HepG2 (cell line): ENCODE measurements around the gene ITPRIPL1. TPM values are rescaled to one million over a fixed set of nuclear protein-coding genes. Genes with fewer than 3 reads are reported as not detected.

Source experiments
- FOXA1 ChIP-seq, 2 experiments: fragments of 450-650 bp in 1 of 2; sonication (generic) in 1 of 2; formaldehyde crosslinking in 1 of 2; IDR thresholded peaks; 2 replicates each; pipeline versions ENCODE4 v1.4.0 to v1.6.1; 2016 to 2020; ENCODE audit warnings: missing genetic modification reagents in 1 of 2
- HES4 ChIP-seq: sonication (generic); formaldehyde crosslinking; IDR thresholded peaks from 2 replicates; pipeline ENCODE4 v1.9.0; 2021; ENCODE audit warnings: mild to moderate bottlenecking, missing genetic modification reagents, borderline replicate concordance
- HNRNPL ChIP-seq: fragments of 200-400 bp; formaldehyde crosslinking; IDR thresholded peaks from 2 replicates; pipeline ENCODE4 v1.6.1; 2017; ENCODE audit warnings: mild to moderate bottlenecking, low read depth, low read length
- KLF15 ChIP-seq: sonication (generic); formaldehyde crosslinking; IDR thresholded peaks from 2 replicates; pipeline ENCODE4 v1.8.1; 2023; ENCODE audit warnings: borderline replicate concordance, mild to moderate bottlenecking, inconsistent platforms, missing genetic modification reagents, mixed read lengths
- KLF9 ChIP-seq: IDR thresholded peaks from 2 replicates; pipeline ENCODE4 v1.6.1; 2016; ENCODE audit warnings: low read depth
- NPAS2 ChIP-seq: sonication (generic); formaldehyde crosslinking; IDR thresholded peaks from 2 replicates; pipeline ENCODE4 v1.8.0; 2022; ENCODE audit warnings: mild to moderate bottlenecking, missing genetic modification reagents, borderline replicate concordance
- PHF5A ChIP-seq: IDR thresholded peaks from one replicate; pipeline ENCODE4 v1.6.1; 2018; ENCODE audit warnings: low read depth, missing genetic modification reagents; ENCODE audit not compliant: unreplicated experiment
- POLR2G ChIP-seq: fragments of 200-400 bp; formaldehyde crosslinking; IDR thresholded peaks from 2 replicates; pipeline ENCODE4 v1.6.1; 2018; ENCODE audit warnings: mild to moderate bottlenecking, low read depth, low read length, moderate library complexity
- SUZ12 ChIP-seq: fragments of 150-350 bp; IDR thresholded peaks from 2 replicates; pipeline ENCODE4 v1.6.1; 2014; ENCODE audit warnings: low read depth, low read length
- ZC3H4 ChIP-seq: sonication (generic); formaldehyde crosslinking; IDR thresholded peaks from 2 replicates; pipeline ENCODE4 v1.4.0; 2020; ENCODE audit warnings: missing genetic modification reagents, borderline replicate concordance
- ZNF382 ChIP-seq: sonication (generic); formaldehyde crosslinking; IDR thresholded peaks from 2 replicates; pipeline ENCODE4 v1.5.0; 2020; ENCODE audit warnings: missing genetic modification reagents, mild to moderate bottlenecking, borderline replicate concordance
- ZNF441 ChIP-seq: sonication (generic); formaldehyde crosslinking; IDR thresholded peaks from 2 replicates; pipeline ENCODE4 v1.7.0; 2021; ENCODE audit warnings: missing genetic modification reagents, borderline replicate concordance
- ZNF564 ChIP-seq: sonication (generic); formaldehyde crosslinking; IDR thresholded peaks from 2 replicates; pipeline ENCODE4 v1.8.1; 2023; ENCODE audit warnings: mild to moderate bottlenecking, missing genetic modification reagents
- ZNF674 ChIP-seq: sonication (generic); formaldehyde crosslinking; IDR thresholded peaks from 2 replicates; pipeline ENCODE4 v1.5.0; 2020; ENCODE audit warnings: low read depth, mild to moderate bottlenecking, missing genetic modification reagents
- ZNF678 ChIP-seq: sonication (generic); formaldehyde crosslinking; IDR thresholded peaks from 2 replicates; pipeline ENCODE4 v1.4.0; 2020; ENCODE audit warnings: mild to moderate bottlenecking, missing genetic modification reagents
- polyA plus RNA-seq, 8 experiments: library from polyadenylated mRNA; depleted of rRNA in 3 of 8; stranded (reverse) in 7 of 8; unstranded in 1 of 8; fragments of >200 nt; fragmentation: Illumina TruSeq in 4 of 8; extraction: Trizol in 4 of 8; gene quantifications; 2 replicates each; pipeline versions ENCODE4 v1.2.1 to v1.2.3, GENCODE V29; 2011 to 2016; ENCODE audit warnings: low read depth in 4 of 8, missing spikeins in 1 of 8, mixed read lengths in 1 of 8; ENCODE audit not compliant: insufficient read depth in 1 of 8
- total RNA-seq, 5 experiments: library from RNA; depleted of rRNA; stranded (reverse); fragments of >200 nt; fragmentation: Illumina TruSeq; extraction: Trizol; gene quantifications; 2 replicates each; pipeline ENCODE4 v1.2.3, GENCODE V29; 2016; ENCODE audit warnings: low read depth in 1 of 5
- TF ChIP-seq, protein P1 (sequence below): sonication (generic); formaldehyde crosslinking; IDR thresholded peaks from 2 replicates; pipeline ENCODE4 v1.4.0; 2020; ENCODE audit warnings: missing genetic modification reagents
- TF ChIP-seq, protein P2 (sequence below): sonication (generic); formaldehyde crosslinking; IDR thresholded peaks from 2 replicates; pipeline ENCODE4 v1.4.0; 2020; ENCODE audit warnings: missing genetic modification reagents
- TF ChIP-seq, protein P3 (sequence below): sonication (generic); formaldehyde crosslinking; IDR thresholded peaks from 2 replicates; pipeline ENCODE4 v1.4.0; 2020; ENCODE audit warnings: missing genetic modification reagents, borderline replicate concordance
- TF ChIP-seq, protein P4 (sequence below): sonication (generic); formaldehyde crosslinking; IDR thresholded peaks from 2 replicates; pipeline ENCODE4 v1.4.0; 2020; ENCODE audit warnings: missing genetic modification reagents; ENCODE audit errors: not compliant biosample characterization
- TF ChIP-seq, protein P5 (sequence below): conservative IDR thresholded peaks from 2 replicates; pipeline ENCODE4 v1.6.1; 2018; ENCODE audit warnings: missing genetic modification reagents

ITPRIPL1 gene
- total and polyA plus RNA-seq, 2 of the 13 experiments (the other 11 are each of a cell fraction or from before 2014, with no cell fraction given): 4.3 to 11.7 TPM

DNA sequence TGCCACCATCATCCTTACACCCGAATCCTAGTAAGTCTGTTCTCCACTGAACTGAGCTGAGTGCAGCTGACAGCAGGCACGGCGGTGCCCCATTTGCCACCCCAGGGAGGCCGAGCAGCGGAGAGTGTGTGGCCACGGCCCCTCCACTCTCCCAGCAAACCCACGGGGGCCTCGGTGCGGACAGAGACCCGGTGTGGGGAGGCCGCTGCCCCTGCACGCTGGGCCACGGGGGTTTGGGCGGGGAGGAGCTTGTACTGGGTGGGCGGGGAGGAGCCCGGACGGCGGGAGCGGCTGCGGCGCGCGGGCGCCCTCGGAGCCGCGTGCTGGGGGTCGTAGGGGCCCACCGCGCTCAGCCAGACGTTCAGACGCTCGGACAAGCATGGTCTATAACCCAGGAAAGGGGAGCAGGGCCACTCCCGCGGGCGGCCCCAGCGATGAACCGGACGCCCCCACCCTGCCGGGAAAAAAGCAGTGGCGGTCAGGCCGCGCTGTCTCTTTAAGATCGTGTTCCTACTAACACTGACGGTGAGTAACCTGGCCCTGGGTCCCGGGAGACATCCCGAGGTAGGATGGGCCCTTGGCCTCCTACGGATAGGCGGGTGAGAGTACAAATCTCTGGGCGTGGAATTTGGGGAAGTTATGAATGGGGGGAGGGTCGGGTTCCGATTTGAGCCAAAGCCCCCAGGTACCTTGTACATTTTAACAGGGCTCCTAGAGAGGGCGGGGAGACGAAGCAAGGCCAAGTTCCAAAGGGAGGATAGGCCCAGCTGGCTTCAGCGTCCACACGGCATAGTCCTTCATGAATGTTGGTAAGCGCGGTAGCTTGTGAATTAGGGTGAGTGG lies at the start of gene ITPRIPL1 (continued):
- TF ChIP-seq, protein P1, sequence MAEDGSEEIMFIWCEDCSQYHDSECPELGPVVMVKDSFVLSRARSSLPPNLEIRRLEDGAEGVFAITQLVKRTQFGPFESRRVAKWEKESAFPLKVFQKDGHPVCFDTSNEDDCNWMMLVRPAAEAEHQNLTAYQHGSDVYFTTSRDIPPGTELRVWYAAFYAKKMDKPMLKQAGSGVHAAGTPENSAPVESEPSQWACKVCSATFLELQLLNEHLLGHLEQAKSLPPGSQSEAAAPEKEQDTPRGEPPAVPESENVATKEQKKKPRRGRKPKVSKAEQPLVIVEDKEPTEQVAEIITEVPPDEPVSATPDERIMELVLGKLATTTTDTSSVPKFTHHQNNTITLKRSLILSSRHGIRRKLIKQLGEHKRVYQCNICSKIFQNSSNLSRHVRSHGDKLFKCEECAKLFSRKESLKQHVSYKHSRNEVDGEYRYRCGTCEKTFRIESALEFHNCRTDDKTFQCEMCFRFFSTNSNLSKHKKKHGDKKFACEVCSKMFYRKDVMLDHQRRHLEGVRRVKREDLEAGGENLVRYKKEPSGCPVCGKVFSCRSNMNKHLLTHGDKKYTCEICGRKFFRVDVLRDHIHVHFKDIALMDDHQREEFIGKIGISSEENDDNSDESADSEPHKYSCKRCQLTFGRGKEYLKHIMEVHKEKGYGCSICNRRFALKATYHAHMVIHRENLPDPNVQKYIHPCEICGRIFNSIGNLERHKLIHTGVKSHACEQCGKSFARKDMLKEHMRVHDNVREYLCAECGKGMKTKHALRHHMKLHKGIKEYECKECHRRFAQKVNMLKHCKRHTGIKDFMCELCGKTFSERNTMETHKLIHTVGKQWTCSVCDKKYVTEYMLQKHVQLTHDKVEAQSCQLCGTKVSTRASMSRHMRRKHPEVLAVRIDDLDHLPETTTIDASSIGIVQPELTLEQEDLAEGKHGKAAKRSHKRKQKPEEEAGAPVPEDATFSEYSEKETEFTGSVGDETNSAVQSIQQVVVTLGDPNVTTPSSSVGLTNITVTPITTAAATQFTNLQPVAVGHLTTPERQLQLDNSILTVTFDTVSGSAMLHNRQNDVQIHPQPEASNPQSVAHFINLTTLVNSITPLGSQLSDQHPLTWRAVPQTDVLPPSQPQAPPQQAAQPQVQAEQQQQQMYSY (CRISPR knock-in tag): no peak
- no peak for TF ChIP-seq ZNF382 (CRISPR knock-in tag)
- TF ChIP-seq KLF9 (CRISPR knock-in tag): no peak
- TF ChIP-seq, protein P2, sequence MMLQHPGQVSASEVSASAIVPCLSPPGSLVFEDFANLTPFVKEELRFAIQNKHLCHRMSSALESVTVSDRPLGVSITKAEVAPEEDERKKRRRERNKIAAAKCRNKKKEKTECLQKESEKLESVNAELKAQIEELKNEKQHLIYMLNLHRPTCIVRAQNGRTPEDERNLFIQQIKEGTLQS (CRISPR knock-in tag): no peak
- TF ChIP-seq ZNF441 (CRISPR knock-in tag): no peak
- no peak for TF ChIP-seq FOXA1 (IDR thresholded peaks at IDR 0.05)
- no peak for TF ChIP-seq FOXA1 (CRISPR knock-in tag; IDR thresholded peaks at IDR 0.05)
- no peak for TF ChIP-seq NPAS2 (CRISPR knock-in tag)
- peak; percentile 51; the same call in 1 of the 2 replicates for TF ChIP-seq HNRNPL
- peak; percentile 51; the same call in 1 of the 2 replicates for TF ChIP-seq HES4 (CRISPR knock-in tag)
- TF ChIP-seq ZC3H4: no peak
- no peak for TF ChIP-seq KLF15
- TF ChIP-seq, protein P3, sequence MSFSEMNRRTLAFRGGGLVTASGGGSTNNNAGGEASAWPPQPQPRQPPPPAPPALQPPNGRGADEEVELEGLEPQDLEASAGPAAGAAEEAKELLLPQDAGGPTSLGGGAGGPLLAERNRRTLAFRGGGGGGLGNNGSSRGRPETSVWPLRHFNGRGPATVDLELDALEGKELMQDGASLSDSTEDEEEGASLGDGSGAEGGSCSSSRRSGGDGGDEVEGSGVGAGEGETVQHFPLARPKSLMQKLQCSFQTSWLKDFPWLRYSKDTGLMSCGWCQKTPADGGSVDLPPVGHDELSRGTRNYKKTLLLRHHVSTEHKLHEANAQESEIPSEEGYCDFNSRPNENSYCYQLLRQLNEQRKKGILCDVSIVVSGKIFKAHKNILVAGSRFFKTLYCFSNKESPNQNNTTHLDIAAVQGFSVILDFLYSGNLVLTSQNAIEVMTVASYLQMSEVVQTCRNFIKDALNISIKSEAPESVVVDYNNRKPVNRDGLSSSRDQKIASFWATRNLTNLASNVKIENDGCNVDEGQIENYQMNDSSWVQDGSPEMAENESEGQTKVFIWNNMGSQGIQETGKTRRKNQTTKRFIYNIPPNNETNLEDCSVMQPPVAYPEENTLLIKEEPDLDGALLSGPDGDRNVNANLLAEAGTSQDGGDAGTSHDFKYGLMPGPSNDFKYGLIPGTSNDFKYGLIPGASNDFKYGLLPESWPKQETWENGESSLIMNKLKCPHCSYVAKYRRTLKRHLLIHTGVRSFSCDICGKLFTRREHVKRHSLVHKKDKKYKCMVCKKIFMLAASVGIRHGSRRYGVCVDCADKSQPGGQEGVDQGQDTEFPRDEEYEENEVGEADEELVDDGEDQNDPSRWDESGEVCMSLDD: no peak
- no peak for TF ChIP-seq ZNF674 (CRISPR knock-in tag)
- TF ChIP-seq SUZ12: no peak
- TF ChIP-seq, protein P4, sequence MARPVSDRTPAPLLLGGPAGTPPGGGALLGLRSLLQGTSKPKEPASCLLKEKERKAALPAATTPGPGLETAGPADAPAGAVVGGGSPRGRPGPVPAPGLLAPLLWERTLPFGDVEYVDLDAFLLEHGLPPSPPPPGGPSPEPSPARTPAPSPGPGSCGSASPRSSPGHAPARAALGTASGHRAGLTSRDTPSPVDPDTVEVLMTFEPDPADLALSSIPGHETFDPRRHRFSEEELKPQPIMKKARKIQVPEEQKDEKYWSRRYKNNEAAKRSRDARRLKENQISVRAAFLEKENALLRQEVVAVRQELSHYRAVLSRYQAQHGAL (CRISPR knock-in tag): no peak
- TF ChIP-seq, protein P5, sequence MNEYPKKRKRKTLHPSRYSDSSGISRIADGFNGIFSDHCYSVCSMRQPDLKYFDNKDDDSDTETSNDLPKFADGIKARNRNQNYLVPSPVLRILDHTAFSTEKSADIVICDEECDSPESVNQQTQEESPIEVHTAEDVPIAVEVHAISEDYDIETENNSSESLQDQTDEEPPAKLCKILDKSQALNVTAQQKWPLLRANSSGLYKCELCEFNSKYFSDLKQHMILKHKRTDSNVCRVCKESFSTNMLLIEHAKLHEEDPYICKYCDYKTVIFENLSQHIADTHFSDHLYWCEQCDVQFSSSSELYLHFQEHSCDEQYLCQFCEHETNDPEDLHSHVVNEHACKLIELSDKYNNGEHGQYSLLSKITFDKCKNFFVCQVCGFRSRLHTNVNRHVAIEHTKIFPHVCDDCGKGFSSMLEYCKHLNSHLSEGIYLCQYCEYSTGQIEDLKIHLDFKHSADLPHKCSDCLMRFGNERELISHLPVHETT: peak; percentile 47; the same call in 1 of the 2 replicates
- no peak for TF ChIP-seq ZNF678 (CRISPR knock-in tag)
- peak; percentile 31; the same call in 1 of the 2 replicates for TF ChIP-seq ZNF564 (CRISPR knock-in tag)
- TF ChIP-seq POLR2G: peak; percentile 50; the same call in 1 of the 2 replicates
- TF ChIP-seq PHF5A (CRISPR knock-in tag): peak; percentile 5
